Right forelimb (tissue), 1 donor: ENCODE measurements around the gene C1orf21.
"Not testable (repeated sequence)": the region's sequence is repeated elsewhere in the genome, so short reads cannot be mapped to it uniquely, and the experiment has no call there.

Experiments used
- DNase-seq: peaks from one replicate; pipeline ENCODE4 v3.0.0-alpha.2; 2018

Gene C1orf21

DNA sequence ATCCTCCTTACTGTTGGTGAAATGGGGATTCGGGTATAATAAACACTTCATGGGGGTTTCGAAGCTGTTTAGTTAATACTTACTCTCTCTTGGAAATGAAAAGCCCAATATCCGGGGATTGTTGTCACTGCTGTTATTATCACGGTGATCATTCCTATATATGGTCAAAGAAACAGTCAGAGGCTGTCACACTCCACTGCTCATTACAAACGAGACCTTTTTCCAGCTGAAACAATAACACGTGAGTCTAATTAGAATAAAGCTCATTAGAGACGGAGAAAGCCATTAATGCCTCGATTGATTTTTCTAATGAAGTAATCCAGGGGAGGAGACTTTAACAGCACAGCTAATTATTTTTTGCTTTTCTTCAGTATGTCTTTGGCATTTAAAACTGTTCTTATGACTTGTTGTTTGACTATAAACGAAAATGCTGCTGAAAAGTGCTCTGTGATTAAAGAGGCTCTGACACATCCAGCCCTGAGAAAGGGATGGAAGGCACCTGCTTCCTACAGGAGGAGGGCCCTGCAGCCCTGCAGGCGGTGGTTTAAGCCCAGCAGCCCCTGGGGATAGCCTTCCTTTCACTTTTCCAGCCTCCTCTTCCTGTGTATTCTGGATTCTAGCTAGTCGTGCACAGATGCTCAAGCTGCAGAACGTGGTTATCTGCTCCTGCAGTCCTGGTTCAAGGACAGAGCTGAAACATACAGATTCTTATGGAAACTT is 224.2 kb downstream of the C1orf21 start:
- no peak for DNase-seq

DNA sequence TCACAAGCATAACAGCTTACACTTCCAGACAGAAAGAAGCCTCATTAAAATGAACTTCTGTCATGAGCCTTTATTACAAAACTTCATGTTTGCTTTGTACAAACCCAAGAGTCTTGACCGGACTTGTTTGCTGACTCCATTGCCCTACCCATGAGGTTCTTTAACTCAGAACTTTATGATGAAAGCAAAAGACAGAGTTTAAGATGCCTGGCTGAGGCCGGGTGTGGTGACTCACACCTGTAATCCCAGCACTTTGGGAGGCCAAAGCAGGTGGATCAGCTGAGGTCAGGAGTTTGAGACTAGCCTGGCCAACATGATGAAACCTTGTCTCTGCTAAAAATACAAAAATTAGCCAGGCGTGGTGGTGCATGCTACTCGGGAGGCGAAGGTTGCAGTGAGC is 225.4 kb downstream of the C1orf21 start:
- not testable (repeated sequence) for DNase-seq

DNA sequence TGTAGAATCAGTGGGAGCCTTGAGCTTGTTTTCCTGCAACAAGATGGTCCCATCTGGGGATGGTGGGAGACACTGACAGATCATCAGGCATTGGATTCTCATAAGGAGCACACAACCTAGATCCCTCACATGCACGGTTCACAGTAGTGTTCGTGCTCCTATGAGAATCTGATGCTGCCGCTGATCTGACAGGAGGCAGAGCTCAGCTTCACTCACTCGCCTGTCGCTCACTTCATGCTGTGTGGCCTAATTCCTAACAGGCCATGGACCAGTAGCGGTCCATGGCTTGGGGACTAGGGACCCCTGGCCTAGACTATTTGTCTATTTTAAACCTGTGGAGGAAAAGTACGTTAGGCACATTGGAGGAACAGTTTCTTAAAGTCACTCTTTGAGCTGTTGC is 227.8 kb downstream of the C1orf21 start:
- DNase-seq: no peak

DNA sequence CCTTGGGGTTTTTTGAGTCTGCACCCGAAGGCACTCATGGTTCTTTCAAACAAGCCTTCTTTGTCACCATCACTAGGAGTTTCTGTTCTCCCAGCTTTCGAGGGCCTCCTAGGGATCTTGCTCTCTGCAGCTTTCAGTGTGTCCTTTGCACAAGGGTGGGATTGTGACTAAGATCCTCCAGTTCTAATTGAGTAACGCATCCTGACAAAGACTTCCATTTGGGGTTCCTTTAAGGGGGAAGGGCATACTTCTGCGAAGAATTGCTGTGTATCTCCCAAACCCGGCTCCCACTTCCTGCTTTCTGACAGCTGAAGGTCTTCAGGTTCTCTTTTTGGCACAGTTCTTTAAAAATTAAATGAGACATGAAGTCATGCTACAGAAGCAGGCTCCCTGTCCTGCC is 228.5 kb downstream of the C1orf21 start:
- DNase-seq: no peak

DNA sequence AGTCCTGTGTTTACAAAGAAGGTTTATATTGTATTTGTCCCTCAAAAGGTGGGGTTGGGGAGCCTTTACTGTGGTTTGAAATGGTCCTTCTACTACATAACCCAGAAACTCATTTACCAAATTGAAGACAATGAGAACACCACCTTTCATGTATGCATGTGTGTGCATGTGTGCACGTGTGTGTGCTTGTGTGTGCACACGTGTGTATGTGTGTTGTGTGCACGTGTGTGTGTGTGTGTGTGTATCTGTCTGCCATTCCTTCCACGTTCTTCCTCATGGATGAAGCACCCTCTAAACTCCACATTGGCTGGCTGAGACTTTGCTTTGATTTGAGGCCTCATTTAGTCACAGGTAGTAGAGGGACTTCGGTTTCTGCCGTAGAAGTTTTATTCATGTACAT is 229.7 kb downstream of the C1orf21 start:
- no peak for DNase-seq

DNA sequence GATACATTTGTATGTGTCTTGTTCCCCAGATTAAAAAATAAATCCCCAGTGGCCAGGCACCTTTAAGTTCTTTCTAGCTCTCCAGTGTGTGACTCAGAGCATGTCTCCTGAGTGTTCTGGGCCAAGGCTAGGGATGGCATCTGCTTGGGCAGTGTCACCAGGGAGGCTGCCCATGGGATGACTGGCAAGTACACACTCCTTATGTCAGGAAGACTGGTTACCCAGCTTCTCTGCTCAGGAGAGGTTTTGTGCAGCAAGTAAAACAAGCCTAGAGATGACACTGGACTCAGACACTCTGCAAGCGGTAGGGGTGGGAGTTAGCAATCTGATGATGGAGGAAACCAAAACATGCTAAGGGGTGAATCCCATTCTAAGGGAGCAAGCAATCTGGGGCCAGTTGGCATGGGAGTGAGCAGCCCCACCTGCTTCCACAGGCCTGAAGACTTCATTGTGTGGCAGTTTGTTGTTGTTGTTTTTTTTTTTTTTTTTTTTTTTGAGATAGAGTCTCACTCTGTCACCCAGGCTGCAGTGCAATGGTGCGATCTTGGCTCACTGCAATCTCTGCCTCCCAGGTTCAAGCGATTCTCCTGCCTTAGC is 230.7 kb downstream of the C1orf21 start:
- no peak for DNase-seq

DNA sequence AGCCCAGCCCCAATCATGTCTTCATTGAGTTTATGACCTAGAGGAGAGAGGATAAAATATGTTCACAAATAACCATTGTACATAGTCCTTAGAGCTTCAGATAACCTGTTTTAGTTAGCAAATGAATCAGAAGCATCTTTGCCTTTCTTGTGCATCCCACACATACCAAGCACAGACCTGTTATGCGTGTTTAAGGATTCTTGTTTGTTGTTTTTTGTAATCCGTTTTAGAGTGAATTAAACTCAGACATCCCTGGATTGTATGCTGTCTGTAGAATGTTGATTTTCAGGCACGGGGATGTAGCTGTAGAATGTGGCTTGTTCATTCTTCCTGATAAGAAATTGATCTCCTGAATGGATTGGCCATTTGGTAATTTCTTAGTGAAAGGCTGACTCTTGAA is 232.0 kb downstream of the C1orf21 start:
- DNase-seq: no peak

DNA sequence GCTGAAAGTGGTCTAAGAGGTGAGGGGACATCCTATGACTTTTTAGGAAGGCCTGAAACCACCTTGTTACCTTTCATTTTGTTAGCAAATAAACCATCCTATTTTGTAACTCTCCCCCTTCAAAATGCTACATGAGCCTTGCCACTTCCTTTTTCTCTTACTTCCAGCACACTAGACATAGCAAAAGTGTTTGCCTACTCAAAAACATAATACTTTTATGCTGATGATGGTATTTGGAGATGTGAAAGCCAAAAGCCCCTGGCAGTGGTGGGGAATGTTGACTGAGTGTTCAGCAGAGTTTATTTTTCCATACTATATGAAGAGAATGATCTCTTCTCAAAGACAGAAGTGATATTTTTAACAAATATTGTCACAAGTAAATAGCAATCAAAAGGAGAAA is 233.6 kb downstream of the C1orf21 start:
- DNase-seq: no peak

DNA sequence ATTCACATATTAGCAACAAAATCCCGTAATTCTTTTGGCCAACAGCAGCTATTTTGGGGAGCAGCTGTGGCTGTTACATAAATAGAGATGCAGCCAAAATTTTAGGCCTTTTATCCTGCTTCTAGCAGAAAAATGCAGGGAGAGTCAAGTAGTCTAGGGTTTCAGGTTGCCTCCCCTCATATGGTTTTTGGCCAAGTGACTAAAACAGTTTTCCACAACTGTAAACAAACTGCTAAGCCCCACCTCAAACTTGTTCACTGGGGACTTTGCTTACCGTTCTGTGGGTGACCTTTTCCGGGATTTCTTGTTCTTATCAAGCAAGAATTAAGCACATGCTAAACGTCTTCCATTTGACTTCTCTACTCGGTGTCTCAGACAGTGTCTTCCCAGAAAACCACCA is 234.4 kb downstream of the C1orf21 start:
- DNase-seq: peak; percentile 59

DNA sequence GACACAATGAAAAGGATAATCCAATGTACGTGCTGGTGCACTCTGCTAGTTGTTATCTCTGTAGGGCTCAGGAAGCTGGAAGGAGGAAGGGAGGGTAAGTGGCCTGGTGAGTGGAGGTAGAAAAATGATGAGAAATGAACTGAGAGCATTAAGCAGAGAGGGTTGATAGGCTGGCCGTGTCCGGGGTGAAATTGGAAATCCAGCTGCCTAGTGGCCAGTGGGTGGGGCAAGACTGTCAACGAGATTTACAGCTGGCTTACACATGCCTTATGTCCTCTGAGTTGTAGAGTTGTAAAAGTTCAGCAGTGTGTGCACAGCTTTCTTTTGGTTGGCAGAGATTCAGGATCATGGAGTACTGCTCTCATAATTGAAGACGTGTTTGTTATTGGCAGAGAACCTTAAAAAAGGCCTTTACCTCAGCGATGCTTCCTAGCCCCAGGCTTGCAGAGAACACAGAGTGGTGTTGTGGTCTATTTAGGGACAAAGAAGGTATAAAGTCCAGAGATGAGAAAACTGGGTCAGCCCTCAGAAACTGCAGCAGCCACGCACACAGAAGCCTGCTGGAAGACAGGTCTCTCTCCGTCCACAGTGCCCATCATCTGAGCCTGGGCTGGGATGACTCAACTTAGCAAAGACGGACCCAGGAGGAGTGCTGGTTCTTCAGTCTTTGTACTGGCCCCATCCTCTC is 235.5 kb downstream of the C1orf21 start:
- DNase-seq: peak; percentile 86

DNA sequence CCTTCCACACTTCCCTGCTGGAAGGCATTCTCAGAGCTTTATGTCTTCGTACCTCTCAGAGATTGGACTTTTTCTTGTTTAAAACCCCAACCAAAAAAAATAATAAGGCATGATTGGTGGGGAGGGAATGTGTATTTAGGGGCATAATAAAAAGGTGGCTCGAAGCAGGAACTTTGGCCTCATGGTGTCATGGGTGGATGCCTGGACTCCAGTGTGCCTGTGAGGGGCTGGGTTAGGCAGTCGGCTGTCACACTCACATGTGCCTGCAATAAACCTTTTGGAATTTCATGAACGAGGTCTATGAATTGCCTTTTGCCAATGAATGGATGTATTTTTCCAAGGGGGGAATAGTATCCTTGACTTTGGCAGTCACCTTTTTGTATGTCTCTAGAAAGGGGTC is 236.6 kb downstream of the C1orf21 start:
- DNase-seq: no peak

DNA sequence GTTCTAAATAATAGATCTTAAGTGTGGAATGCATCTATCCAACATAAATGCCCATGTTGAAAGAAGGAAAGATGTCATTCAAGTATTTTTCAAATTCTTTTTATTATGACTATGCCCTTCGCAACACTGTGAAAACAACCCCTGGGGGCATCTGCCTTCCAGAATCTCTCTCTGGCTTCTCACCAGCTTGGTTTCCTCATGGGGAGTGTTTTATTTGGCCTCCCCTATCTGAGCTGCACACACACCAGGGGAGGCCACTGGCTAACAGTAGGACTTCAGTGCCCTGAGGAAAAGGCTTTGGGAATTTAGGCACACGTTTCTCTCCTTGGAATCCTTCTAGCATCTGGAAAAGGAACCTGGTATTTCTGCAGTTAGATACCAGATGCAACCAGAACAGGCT is 237.2 kb downstream of the C1orf21 start:
- DNase-seq: no peak

DNA sequence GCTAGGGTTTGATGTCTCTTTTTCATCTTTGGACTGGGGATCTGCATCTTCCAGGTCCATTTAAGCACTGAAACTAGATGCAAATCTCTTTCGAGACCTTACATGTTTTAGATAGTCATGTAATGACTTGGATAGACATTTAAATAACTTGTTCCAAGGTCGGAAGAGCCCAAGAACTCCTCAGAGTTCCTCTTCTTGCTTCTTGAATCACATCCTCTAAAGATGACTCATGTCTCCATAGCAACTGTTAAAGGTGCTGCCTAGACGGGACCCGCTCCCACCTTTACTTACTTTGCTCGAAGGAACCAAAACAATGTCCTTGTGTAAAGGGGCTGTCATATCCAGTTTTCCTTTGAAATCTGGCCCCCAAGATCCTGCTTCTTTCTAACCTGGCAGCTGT is 237.8 kb downstream of the C1orf21 start:
- no peak for DNase-seq

DNA sequence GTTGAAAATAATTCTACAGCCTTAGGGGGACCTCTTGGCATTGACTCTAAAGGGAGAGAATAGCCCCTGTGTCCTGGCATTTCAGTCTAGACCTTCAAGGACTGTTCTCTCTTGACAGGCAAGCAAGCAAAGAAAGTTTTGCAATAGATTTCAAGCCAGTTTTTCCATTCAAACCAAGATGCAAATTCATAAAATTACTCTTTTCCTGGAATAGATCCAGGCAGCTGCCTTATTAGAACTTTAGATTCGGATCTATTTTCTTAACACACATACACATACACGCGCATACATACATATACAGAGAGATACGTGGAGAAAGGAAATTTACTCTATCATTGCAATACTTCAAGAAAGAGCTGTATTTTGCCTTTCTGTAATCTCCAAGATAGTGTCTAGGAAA is 238.4 kb downstream of the C1orf21 start:
- no peak for DNase-seq

DNA sequence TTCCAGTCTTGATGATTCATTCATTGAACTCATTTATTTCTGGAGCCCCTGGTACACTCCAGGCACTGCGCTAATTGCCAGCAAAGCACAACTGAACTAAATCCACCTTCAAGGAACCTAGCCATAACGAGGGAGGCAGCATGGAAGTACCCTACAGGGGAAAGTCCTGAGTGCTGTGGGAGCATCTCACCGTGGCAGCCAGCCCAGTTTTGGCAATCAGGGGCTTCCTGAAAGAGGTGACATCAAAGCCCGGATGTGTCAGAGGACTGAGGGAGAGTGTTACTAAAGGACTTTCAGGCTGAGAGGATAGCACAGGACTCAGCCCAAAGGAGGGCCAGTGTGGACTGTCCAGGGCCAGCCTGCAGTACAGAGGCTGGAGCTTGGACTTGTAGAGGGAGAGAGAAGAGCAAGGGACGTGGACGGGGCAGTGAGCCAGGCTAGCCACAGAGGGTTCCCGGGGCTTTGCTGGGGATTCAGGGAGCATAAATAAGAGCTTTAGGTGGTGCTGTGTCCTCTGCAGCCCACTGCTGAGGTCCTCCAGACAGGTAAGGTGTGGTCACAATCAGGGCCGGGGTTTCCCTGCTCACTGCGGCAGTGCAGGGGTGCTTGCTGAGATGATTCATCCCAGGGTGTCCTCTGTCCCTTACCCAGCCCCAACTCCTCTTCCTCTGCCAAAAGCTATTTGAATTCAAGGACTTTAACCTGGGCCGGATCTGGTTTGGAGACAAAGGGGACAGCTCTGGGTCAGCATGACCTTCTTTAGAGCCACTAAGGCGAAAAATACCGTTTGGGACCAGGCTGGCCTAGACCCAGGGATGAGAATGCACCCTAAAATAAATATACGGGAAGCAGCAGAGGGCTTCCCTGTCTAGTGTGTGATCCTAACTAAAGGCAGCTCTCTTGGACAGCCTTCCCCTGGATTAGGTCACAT is 239.5 kb downstream of the C1orf21 start:
- DNase-seq: no peak

DNA sequence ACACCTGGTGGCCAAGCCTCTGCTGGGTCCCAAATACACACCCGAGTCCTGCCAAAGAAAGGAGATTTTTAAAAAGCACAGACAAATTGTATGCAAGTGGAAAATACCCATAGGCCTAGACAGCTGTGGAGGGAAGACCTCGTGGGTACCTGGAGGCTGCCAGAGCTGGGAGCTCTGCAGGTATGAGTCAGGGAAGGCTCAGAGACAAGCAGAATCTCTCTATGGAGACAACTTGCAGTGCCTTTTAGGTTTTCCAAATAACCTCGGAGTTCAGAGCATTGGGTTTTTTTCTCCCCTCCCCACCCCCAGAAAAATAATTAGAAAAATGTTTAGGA is 240.1 kb downstream of the C1orf21 start:
- no peak for DNase-seq

DNA sequence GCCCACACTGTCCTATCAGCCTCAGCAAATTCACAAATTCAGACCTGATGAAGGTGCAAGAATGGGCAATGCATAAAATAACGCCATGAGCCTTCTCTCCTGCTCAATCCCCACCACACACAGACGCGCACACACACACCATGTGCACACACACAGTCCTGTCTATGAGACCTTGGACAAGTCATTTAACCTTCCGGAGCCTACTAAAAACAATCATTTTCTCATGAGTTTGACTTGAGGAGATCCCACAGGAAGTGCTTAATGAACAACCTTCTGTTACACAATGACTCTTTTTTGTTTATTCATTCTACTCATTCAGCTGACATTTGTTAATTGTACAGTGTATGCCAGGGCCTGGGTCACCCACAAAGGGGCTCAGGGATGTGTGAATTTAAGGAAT is 242.4 kb downstream of the C1orf21 start:
- DNase-seq: no peak

DNA sequence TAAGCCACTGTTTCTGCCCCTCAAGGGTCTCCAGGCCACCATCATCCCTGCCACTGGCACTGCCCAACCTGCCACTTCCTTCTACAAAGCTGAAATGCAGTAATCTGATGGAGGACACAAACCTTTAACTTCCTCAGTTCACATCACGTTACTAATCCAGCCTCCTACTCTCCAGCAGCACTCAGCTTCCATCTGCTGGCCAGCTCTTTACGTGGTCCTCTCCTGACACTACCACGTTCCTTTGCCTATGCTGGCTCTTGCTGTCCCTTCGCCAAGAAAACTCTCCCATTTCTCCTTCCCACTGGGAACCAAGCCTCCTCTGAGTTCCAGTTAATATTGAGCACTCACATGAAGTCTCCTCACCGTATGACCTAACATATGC is 243.8 kb downstream of the C1orf21 start:
- no peak for DNase-seq

DNA sequence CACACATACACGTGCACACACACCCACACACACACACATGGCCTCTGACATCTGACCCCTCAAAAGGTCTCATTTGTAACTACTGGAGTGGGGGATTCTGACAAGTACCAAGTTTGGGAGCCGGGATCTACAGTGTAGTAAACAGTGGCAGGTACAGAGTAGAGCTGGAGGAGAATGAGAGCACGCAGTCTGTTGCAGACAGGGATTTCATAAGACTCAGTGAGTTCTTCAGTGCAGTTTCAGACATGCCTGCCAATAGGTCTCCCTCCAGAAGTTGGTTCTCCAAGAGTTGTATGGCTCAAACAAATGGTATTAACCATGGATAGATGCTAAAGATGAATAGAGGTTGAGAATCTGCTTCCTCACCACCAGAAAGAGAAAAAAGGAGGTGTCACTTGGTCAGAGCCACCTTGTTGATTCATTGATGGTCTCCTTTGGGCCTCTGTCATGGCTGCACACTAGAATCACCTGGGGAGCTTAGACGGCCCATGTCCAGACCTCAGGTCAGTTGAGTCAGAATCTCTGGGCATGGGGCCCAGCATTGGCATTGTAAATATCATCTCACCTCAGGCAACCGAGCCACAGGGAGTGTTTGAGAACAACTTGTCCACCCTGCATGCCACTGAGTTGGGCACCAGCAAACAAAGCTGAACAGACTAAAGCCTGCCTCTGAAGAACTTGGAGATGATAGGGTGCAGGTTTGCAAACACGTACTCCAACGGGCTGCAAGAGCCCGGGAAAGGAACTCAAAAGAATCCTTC is 245.8 kb downstream of the C1orf21 start:
- DNase-seq: no peak

DNA sequence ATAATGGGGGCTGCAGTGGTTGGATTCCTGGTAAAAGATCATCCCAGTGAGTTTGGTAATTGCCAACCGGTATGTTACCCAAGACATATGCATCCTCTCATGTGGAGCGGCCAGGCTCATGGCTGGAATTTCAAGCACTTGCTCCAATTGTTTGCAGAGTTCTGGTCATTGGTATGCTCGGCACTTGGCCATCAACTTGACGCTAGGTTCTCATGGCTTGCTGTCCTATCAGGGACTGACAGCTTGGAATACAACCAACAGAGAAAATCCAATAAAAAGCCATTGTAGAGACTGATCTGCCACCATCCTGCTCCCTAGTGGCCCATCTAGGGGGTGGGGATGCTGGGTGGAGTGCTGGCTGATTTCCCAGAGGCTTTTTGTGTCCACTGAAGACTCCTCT is 247.0 kb downstream of the C1orf21 start:
- no peak for DNase-seq

DNA sequence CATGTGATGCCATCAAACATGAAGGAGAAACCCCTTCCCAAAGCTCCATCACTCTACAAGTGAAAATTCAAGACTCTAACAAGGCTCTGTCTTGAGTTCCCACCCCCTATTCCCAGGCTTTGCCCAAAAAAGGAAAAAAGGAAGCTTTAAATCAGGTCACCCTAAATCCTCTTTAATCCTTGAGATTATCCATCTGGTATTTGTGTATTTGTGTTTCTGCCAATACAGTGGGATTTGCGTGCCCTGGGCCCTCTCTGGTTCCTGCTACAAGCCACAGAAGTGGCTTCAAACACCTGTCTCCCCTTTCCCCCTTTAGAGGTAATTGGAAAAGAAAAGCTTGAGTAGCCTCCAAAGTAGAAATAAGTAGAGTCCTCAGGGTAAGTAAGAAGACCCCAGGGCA is 247.5 kb downstream of the C1orf21 start:
- DNase-seq: no peak

DNA sequence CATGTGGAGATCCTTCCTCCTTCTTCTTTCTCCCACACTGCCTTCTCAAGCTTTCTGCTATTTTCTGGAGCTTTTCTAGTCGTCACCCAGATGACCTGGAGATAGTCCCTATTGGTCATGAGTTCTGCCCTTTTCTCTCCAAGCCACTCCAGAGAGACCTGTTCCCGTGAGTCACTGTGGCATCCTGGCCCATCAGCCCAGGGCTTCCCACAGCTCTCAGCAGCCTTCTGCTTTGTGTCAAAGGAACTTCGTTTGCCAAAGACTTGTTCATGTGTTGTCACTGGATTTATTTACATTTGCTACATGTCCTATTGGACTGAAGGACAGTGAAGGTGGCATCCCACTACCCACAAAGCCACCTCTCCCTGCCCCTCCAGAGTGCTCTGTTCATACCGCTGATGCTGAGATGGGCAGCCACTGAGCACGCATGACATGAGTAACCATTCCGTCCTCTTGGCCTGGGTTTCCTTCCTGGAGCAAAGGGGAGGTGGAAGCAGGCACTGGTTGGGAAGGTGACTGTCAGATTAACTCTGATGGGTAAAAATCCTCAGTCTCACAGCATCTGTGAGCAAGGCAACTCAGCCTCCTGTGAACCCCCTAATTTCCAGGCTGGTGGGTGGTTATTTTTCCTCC is 248.6 kb downstream of the C1orf21 start:
- no peak for DNase-seq
